GM18526 (cell line): ENCODE results near the gene TUBE1.

ENCODE experiments used
- POLR2A ChIP-seq: IDR thresholded peaks from 3 replicates; pipeline ENCODE4 v1.6.1; 2011; ENCODE audit not compliant: insufficient read length; ENCODE audit errors: extremely low read depth

Gene TUBE1

GRCh38 chr6:112085286-112086065 lies 1.8 kb downstream of the TUBE1 start:
- no peak for TF ChIP-seq POLR2A

- TF ChIP-seq POLR2A: no peak
Observed at GRCh38 chr6:112081569-112081968, 5.7 kb downstream of the TUBE1 start.

- TF ChIP-seq POLR2A: no peak
Observed at GRCh38 chr6:112066606-112067005, 20.7 kb downstream of the TUBE1 start.

GRCh38 chr6:112065426-112065986 lies 21.8 kb downstream of the TUBE1 start:
- no peak for TF ChIP-seq POLR2A

- no peak for TF ChIP-seq POLR2A
Observed at GRCh38 chr6:112062966-112063365, 24.3 kb downstream of the TUBE1 start.

- TF ChIP-seq POLR2A: no peak
Observed at GRCh38 chr6:112061605-112062004, 25.7 kb downstream of the TUBE1 start.

GRCh38 chr6:112058243-112059032 lies 28.8 kb downstream of the TUBE1 start:
- no peak for TF ChIP-seq POLR2A

- no peak for TF ChIP-seq POLR2A
Observed at GRCh38 chr6:112054555-112055190, 32.6 kb downstream of the TUBE1 start.

- TF ChIP-seq POLR2A: no peak
Observed at GRCh38 chr6:112054001-112054400, 33.3 kb downstream of the TUBE1 start, which contains the start of gene CCN6. CCN6 (plus strand) TSS chr6:112054104; CDS start chr6:112054358, 254 bp downstream.

- no peak for TF ChIP-seq POLR2A
Observed at GRCh38 chr6:112050429-112050828, 36.9 kb downstream of the TUBE1 start.

GRCh38 chr6:112049996-112050395 lies 37.3 kb downstream of the TUBE1 start:
- TF ChIP-seq POLR2A: no peak

GRCh38 chr6:112049026-112049799 lies 38.1 kb downstream of the TUBE1 start:
- TF ChIP-seq POLR2A: no peak

GRCh38 chr6:112044856-112045255 lies 42.4 kb downstream of the TUBE1 start:
- no peak for TF ChIP-seq POLR2A

- TF ChIP-seq POLR2A: no peak
Observed at GRCh38 chr6:112044196-112044595, 43.1 kb downstream of the TUBE1 start.

- TF ChIP-seq POLR2A: no peak
Observed at GRCh38 chr6:112043032-112044007, 44.0 kb downstream of the TUBE1 start.
